HepG2 (cell line): ENCODE data around the gene DUSP21. TPM values are rescaled to one million over a fixed set of nuclear protein-coding genes. Genes with fewer than 3 reads are reported as not detected.
A peak's percentile ranks its signal among the peaks of the same experiment; 100 is the strongest.

ENCODE experiments used
- CBX2 ChIP-seq, 2 experiments: fragments of 200-600 bp in 1 of 2; sonication (generic); formaldehyde crosslinking in 1 of 2; IDR thresholded peaks; 2 replicates each; pipeline versions ENCODE4 v1.7.0 to v1.8.1; 2018 to 2022; ENCODE audit warnings: low read depth in 2 of 2, low read length in 1 of 2, mild to moderate bottlenecking in 1 of 2, missing genetic modification reagents in 1 of 2
- CCDC6 ChIP-seq: sonication (generic); formaldehyde crosslinking; IDR thresholded peaks from 2 replicates; pipeline ENCODE4 v1.8.1; 2022; ENCODE audit warnings: mild to moderate bottlenecking, missing genetic modification reagents, moderate library complexity
- CREB1 ChIP-seq, 2 experiments: fragments of 450-650 bp in 1 of 2; IDR thresholded peaks; 2 replicates each; pipeline ENCODE4 v1.6.1; 2016 to 2017; ENCODE audit warnings: control low read depth in 1 of 2, mild to moderate bottlenecking in 1 of 2, missing compliant biosample characterization in 1 of 2, missing genetic modification characterization in 1 of 2
- FIP1L1 ChIP-seq: fragments of 200-400 bp; formaldehyde crosslinking; IDR thresholded peaks from 2 replicates; pipeline ENCODE4 v1.6.1; 2018; ENCODE audit warnings: low read depth, mild to moderate bottlenecking, low read length, moderate library complexity, borderline replicate concordance; ENCODE audit not compliant: insufficient read depth
- GATAD2A ChIP-seq: IDR thresholded peaks from 2 replicates; pipeline ENCODE4 v1.6.1; 2016
- HMGA1 ChIP-seq: sonication (generic); formaldehyde crosslinking; conservative IDR thresholded peaks from 2 replicates; pipeline ENCODE4 v1.4.0; 2020; ENCODE audit warnings: missing genetic modification reagents
- KDM3A ChIP-seq: IDR thresholded peaks from 2 replicates; pipeline ENCODE4 v1.6.1; 2018; ENCODE audit warnings: low read depth, missing compliant biosample characterization
- MYC ChIP-seq: sonication (generic); formaldehyde crosslinking; IDR thresholded peaks from 2 replicates; pipeline ENCODE4 v1.9.0; 2021; ENCODE audit warnings: missing genetic modification reagents, borderline replicate concordance
- PHF8 ChIP-seq: sonication (generic); formaldehyde crosslinking; IDR thresholded peaks from 2 replicates; pipeline ENCODE4 v1.5.0; 2020; ENCODE audit warnings: missing genetic modification reagents
- SRF ChIP-seq: IDR thresholded peaks from 2 replicates; pipeline ENCODE4 v1.6.1; 2011; ENCODE audit warnings: mild to moderate bottlenecking, low read depth, low read length, moderate library complexity
- STAG1 ChIP-seq: sonication (generic); formaldehyde crosslinking; IDR thresholded peaks from 2 replicates; pipeline ENCODE4 v1.4.0; 2020; ENCODE audit warnings: missing genetic modification reagents
- TAF1 ChIP-seq: sonication (generic); formaldehyde crosslinking; IDR thresholded peaks from 2 replicates; pipeline ENCODE4 v1.4.0; 2020; ENCODE audit warnings: missing genetic modification reagents
- YY1 ChIP-seq: IDR thresholded peaks from 2 replicates; pipeline ENCODE4 v1.6.1; 2011; ENCODE audit warnings: low read length, low read depth, moderate library complexity, mild to moderate bottlenecking; ENCODE audit not compliant: insufficient read depth, insufficient replicate concordance
- ZBTB38 ChIP-seq: sonication (generic); formaldehyde crosslinking; IDR thresholded peaks from 2 replicates; pipeline ENCODE4 v1.5.1; 2020; ENCODE audit warnings: mild to moderate bottlenecking, missing genetic modification reagents
- ZNF333 ChIP-seq: sonication (generic); formaldehyde crosslinking; IDR thresholded peaks from 2 replicates; pipeline ENCODE4 v1.4.0; 2020; ENCODE audit warnings: mild to moderate bottlenecking, missing genetic modification reagents, borderline replicate concordance
- ZNF484 ChIP-seq: sonication (generic); formaldehyde crosslinking; IDR thresholded peaks from 2 replicates; pipeline ENCODE4 v1.5.1; 2020; ENCODE audit warnings: mild to moderate bottlenecking, low read depth, missing genetic modification reagents, borderline replicate concordance
- ZNF543 ChIP-seq: sonication (generic); formaldehyde crosslinking; IDR thresholded peaks from 2 replicates; pipeline ENCODE4 v1.4.0; 2020; ENCODE audit warnings: mild to moderate bottlenecking, missing genetic modification reagents
- ZNF563 ChIP-seq: sonication (generic); formaldehyde crosslinking; IDR thresholded peaks from 2 replicates; pipeline ENCODE4 v1.8.0; 2022; ENCODE audit warnings: mild to moderate bottlenecking, moderate library complexity, missing genetic modification reagents
- polyA plus RNA-seq, 8 experiments: library from polyadenylated mRNA; depleted of rRNA in 3 of 8; stranded (reverse) in 7 of 8; unstranded in 1 of 8; fragments of >200 nt; fragmentation: Illumina TruSeq in 4 of 8; extraction: Trizol in 4 of 8; gene quantifications; 2 replicates each; pipeline versions ENCODE4 v1.2.1 to v1.2.3, GENCODE V29; 2011 to 2016; ENCODE audit warnings: low read depth in 4 of 8, missing spikeins in 1 of 8, mixed read lengths in 1 of 8; ENCODE audit not compliant: insufficient read depth in 1 of 8
- total RNA-seq, 5 experiments: library from RNA; depleted of rRNA; stranded (reverse); fragments of >200 nt; fragmentation: Illumina TruSeq; extraction: Trizol; gene quantifications; 2 replicates each; pipeline ENCODE4 v1.2.3, GENCODE V29; 2016; ENCODE audit warnings: low read depth in 1 of 5
- TF ChIP-seq, protein P1 (sequence below): sonication (generic); formaldehyde crosslinking; IDR thresholded peaks from 2 replicates; pipeline ENCODE4 v1.4.0; 2020; ENCODE audit warnings: missing genetic modification reagents
- TF ChIP-seq, protein P2 (sequence below): sonication (generic); formaldehyde crosslinking; IDR thresholded peaks from 2 replicates; pipeline ENCODE4 v1.8.0; 2022; ENCODE audit warnings: missing genetic modification reagents, mild to moderate bottlenecking, inconsistent platforms, borderline replicate concordance
- TF ChIP-seq, protein P3 (sequence below), 2 experiments: sonication (generic) in 1 of 2; formaldehyde crosslinking in 1 of 2; IDR thresholded peaks; 2 replicates each; pipeline versions ENCODE4 v1.4.0 to v1.6.1; 2018 to 2020; ENCODE audit warnings: missing genetic modification reagents in 2 of 2, borderline replicate concordance in 1 of 2, low read depth in 1 of 2, mild to moderate bottlenecking in 1 of 2, missing biosample characterization in 1 of 2
- TF ChIP-seq, protein P4 (sequence below): IDR thresholded peaks from 2 replicates; pipeline ENCODE4 v1.6.1; 2016; ENCODE audit warnings: low read depth, borderline replicate concordance

DUSP21 gene
- total and polyA plus RNA-seq, 2 of the 13 experiments (the other 11 are each of a cell fraction or from before 2014, with no cell fraction given) = not detected

DNA sequence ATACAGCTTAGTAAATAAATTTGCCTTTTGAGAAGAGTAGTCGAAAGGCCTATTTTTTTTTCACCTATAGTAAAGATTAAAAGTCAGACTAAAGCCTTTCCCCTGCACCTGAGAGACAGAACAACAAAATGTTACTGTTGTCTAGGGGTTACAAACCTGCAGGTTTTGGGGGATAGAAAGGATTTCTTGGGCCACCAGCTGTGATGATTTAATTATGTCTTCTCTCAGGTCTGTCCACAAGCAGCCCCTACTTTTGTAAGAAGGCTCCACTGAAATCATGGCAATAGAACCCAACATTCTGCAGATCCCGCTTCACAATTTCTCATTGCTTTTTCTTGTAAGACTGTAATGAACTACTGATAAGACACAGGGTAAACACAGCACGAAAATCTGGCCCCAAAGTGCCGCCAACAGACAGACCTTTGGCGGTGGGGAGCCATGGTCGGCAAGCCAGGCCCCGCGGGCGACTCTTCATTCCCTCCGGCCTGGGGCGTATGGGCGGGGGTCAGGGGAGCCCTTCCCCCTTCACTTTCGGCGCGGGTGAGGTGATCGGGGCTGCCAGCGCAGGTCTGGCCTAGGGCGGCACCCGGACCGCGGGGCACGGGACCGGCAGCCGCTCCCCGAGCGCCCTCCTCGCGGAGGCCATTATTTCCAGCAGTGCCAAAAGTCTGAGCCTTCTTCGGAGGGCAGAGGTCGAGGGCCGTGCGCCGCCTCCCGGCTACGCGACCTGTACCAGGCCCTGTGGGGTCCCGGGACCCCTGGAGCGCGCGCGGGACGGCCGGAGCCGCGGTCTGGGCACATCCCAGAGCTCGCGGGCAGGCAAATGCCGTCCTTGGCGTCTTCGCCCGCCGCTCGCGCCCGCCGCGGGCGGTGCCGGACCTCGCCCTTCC, 28.4 kb downstream of the DUSP21 start (continued):
- TF ChIP-seq CBX2 (IDR thresholded peaks at IDR 0.05; ENCODE audit: low read depth, low read length) (no peak), CBX2 (CRISPR knock-in tag; IDR thresholded peaks at IDR 0.05; ENCODE audit: low read depth) (no peak), ZNF333 (CRISPR knock-in tag) (no peak), ZNF484 (no peak), CREB1 (IDR thresholded peaks at IDR 0.05) (no peak), CREB1 (CRISPR knock-in tag; IDR thresholded peaks at IDR 0.05) (no peak), ZNF543 (CRISPR knock-in tag) (no peak), ZNF563 (CRISPR knock-in tag) (0 out of 2 replicates have a peak, but pooled peaks have one; percentile 46), FIP1L1 (no peak), STAG1 (CRISPR knock-in tag) (peak; percentile 22), ZBTB38 (CRISPR knock-in tag) (0 out of 2 replicates have a peak, but pooled peaks have one; percentile 22), MYC (CRISPR knock-in tag) (0 out of 2 replicates have a peak, but pooled peaks have one; percentile 16), YY1 (peak; percentile 63), CCDC6 (0 out of 2 replicates have a peak, but pooled peaks have one; percentile 28), TAF1 (peak; percentile 81), PHF8 (CRISPR knock-in tag) (peak; percentile 76), SRF (no peak), KDM3A (CRISPR knock-in tag) (0 out of 2 replicates have a peak, but pooled peaks have one; percentile 32), GATAD2A (CRISPR knock-in tag) (no peak), HMGA1 (CRISPR knock-in tag) (no peak)
- TF ChIP-seq, protein P1, sequence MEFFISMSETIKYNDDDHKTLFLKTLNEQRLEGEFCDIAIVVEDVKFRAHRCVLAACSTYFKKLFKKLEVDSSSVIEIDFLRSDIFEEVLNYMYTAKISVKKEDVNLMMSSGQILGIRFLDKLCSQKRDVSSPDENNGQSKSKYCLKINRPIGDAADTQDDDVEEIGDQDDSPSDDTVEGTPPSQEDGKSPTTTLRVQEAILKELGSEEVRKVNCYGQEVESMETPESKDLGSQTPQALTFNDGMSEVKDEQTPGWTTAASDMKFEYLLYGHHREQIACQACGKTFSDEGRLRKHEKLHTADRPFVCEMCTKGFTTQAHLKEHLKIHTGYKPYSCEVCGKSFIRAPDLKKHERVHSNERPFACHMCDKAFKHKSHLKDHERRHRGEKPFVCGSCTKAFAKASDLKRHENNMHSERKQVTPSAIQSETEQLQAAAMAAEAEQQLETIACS (CRISPR knock-in tag) = peak; percentile 34; the same call in 1 of the 2 replicates
- TF ChIP-seq, protein P2, sequence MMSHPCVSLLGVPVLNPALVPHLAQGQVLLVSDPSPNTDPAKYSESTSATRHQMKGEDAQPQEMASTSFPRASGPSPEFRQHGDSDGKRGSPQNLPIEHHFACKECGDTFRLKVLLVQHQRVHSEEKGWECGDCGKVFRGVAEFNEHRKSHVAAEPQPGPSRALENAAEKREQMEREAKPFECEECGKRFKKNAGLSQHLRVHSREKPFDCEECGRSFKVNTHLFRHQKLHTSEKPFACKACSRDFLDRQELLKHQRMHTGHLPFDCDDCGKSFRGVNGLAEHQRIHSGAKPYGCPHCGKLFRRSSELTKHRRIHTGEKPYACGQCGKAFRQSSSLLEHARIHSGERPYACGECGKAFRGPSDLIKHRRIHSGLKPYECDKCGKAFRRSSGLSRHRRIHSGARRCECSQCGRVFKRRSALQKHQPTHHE (CRISPR knock-in tag) = 0 out of 2 replicates have a peak, but pooled peaks have one; percentile 50
- TF ChIP-seq, protein P3, sequence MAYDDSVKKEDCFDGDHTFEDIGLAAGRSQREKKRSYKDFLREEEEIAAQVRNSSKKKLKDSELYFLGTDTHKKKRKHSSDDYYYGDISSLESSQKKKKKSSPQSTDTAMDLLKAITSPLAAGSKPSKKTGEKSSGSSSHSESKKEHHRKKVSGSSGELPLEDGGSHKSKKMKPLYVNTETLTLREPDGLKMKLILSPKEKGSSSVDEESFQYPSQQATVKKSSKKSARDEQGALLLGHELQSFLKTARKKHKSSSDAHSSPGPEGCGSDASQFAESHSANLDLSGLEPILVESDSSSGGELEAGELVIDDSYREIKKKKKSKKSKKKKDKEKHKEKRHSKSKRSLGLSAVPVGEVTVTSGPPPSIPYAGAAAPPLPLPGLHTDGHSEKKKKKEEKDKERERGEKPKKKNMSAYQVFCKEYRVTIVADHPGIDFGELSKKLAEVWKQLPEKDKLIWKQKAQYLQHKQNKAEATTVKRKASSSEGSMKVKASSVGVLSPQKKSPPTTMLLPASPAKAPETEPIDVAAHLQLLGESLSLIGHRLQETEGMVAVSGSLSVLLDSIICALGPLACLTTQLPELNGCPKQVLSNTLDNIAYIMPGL (CRISPR knock-in tag; IDR thresholded peaks at IDR 0.05; ENCODE audit: borderline replicate concordance in 1 of 2, low read depth in 1 of 2) = peak; percentile 11 to 14; a peak in 1 of 4 replicates
- TF ChIP-seq, protein P4, sequence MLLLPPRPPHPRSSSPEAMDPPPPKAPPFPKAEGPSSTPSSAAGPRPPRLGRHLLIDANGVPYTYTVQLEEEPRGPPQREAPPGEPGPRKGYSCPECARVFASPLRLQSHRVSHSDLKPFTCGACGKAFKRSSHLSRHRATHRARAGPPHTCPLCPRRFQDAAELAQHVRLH (CRISPR knock-in tag) = no peak
